Neuronal stem cell (in vitro differentiated cells): ENCODE data around the gene KLHL35.

Experiments used
- DNase-seq: peaks from one replicate; pipeline ENCODE4 v3.0.0-alpha.2; 2013; ENCODE audit warnings: low spot score
- H2AFZ ChIP-seq: one replicate; pipeline ENCODE4 v1.6.1; 2013; ENCODE audit warnings: mild to moderate bottlenecking, low read length, inconsistent platforms
- H2AK5ac ChIP-seq: 2 replicates; pipeline ENCODE4 v1.6.1; 2013; ENCODE audit warnings: low read depth, mild to moderate bottlenecking, inconsistent platforms, low read length, moderate library complexity, mixed read lengths
- H2BK120ac ChIP-seq: 2 replicates; pipeline ENCODE4 v1.6.1; 2013; ENCODE audit warnings: low read depth, mild to moderate bottlenecking, inconsistent platforms, low read length, moderate library complexity, mixed read lengths
- H2BK12ac ChIP-seq: one replicate; pipeline ENCODE4 v1.6.1; 2013; ENCODE audit warnings: low read length, inconsistent platforms
- H2BK15ac ChIP-seq: 2 replicates; pipeline ENCODE4 v1.6.1; 2013; ENCODE audit warnings: mild to moderate bottlenecking, low read length, inconsistent platforms, mixed read lengths
- H2BK5ac ChIP-seq: one replicate; pipeline ENCODE4 v1.6.1; 2013; ENCODE audit warnings: inconsistent platforms, mild to moderate bottlenecking, low read length, moderate library complexity
- H3K14ac ChIP-seq: one replicate; pipeline ENCODE4 v1.6.1; 2013; ENCODE audit warnings: low read length, inconsistent platforms
- H3K18ac ChIP-seq: 2 replicates; pipeline ENCODE4 v1.6.1; 2013; ENCODE audit warnings: low read length, inconsistent platforms
- H3K23ac ChIP-seq: 2 replicates; pipeline ENCODE4 v1.6.1; 2013; ENCODE audit warnings: low read depth, mild to moderate bottlenecking, mixed read lengths, low read length, inconsistent platforms; ENCODE audit not compliant: poor library complexity
- H3K27ac ChIP-seq: replicated peaks from 3 replicates; pipeline ENCODE4 v1.5.1; 2013; ENCODE audit warnings: low read length, inconsistent platforms
- H3K27me3 ChIP-seq, 3 experiments: 2 replicates each; pipeline ENCODE4 v1.6.1; 2013; ENCODE audit warnings: low read length in 3 of 3, mild to moderate bottlenecking in 2 of 3, inconsistent platforms in 1 of 3, low read depth in 1 of 3, mixed read lengths in 1 of 3, moderate library complexity in 1 of 3; ENCODE audit not compliant: control insufficient read depth in 3 of 3, insufficient read depth in 3 of 3
- H3K36me3 ChIP-seq, 2 donors: replicated peaks in 1 of 2; 2 replicates each; pipeline ENCODE4 v1.6.1; 2013; ENCODE audit warnings: low read length in 2 of 2; ENCODE audit not compliant: control insufficient read depth in 2 of 2, insufficient read depth in 2 of 2
- H3K4ac ChIP-seq: 2 replicates; pipeline ENCODE4 v1.6.1; 2013; ENCODE audit warnings: inconsistent platforms, mild to moderate bottlenecking, low read length, moderate library complexity
- H3K4me1 ChIP-seq, 2 donors: 1 replicate in 1 of 2; 2 replicates in 1 of 2; pipeline ENCODE4 v1.6.1; 2013; ENCODE audit warnings: low read length in 2 of 2, low read depth in 1 of 2; ENCODE audit not compliant: control insufficient read depth in 2 of 2, insufficient read depth in 1 of 2
- H3K4me2 ChIP-seq: one replicate; pipeline ENCODE4 v1.6.1; 2013; ENCODE audit warnings: mild to moderate bottlenecking, low read length, inconsistent platforms; ENCODE audit not compliant: insufficient read depth, poor library complexity, severe bottlenecking
- H3K4me3 ChIP-seq, 2 donors: 2 replicates each; pipeline ENCODE4 v1.5.1; 2013; ENCODE audit warnings: low read length in 2 of 2, mild to moderate bottlenecking in 2 of 2, inconsistent platforms in 1 of 2, moderate library complexity in 1 of 2
- H3K79me1 ChIP-seq: one replicate; pipeline ENCODE4 v1.6.1; 2013; ENCODE audit warnings: low read depth, mild to moderate bottlenecking, inconsistent platforms, low read length, moderate library complexity
- H3K9ac ChIP-seq: one replicate; pipeline ENCODE4 v1.6.1; 2013; ENCODE audit warnings: mild to moderate bottlenecking, low read depth, low read length, inconsistent platforms; ENCODE audit not compliant: poor library complexity
- H3K9me3 ChIP-seq, 2 donors: replicated peaks in 1 of 2; 2 replicates each; pipeline versions ENCODE3 to v1.6.1; 2013; ENCODE audit warnings: low read length in 2 of 2, mild to moderate bottlenecking in 2 of 2, inconsistent platforms in 1 of 2, low read depth in 1 of 2, mixed read lengths in 1 of 2, moderate library complexity in 1 of 2; ENCODE audit not compliant: control insufficient read depth in 2 of 2, insufficient read depth in 1 of 2
- H4K8ac ChIP-seq: one replicate; pipeline ENCODE4 v1.6.1; 2013; ENCODE audit warnings: low read depth, mild to moderate bottlenecking, inconsistent platforms, low read length, moderate library complexity
- H4K91ac ChIP-seq: one replicate; pipeline ENCODE4 v1.6.1; 2013; ENCODE audit warnings: low read length, low read depth, mild to moderate bottlenecking, inconsistent platforms; ENCODE audit not compliant: poor library complexity
- WGBS, 2 donors: extraction: QIAGEN DNeasy Blood & Tissue Kit; methylation state at CpG; one replicate each; pipeline ENCODE4 v1.1.7; 2013; ENCODE audit warnings: missing lambda C conversion rate in 2 of 2, mixed read lengths in 1 of 2; ENCODE audit not compliant: insufficient read length in 2 of 2, insufficient replicate concordance in 1 of 2; ENCODE audit errors: extremely low coverage in 2 of 2; 5-methylcytosine and 5-hydroxymethylcytosine counted together

The KLHL35 gene

DNA sequence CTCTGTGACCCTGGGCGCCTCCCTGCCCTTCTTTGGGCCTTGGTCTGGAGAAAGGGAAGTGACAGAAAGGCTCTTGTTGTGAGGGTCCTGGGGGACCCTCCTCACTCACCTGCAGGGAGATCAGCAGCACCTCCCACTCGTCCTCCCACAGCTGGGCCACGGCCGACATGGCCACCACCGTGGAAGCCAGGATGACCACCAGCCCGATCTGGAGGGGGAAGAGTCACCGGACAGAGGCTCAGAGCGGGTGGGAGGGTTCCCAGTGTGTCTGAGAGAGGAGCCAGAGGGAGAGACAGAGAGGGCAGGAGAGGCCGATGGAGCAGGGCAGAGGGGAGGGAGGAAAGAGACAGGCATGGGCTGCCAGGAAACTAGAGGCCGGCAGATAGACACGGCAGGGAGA is 16.8 kb upstream of the KLHL35 start:
- no peak overlapping the region for H3K27ac ChIP-seq
- H4K8ac ChIP-seq, result no peak overlapping the region
- H3K4ac ChIP-seq, result no peak overlapping the region
- peak overlapping the region; percentile 2 for H3K14ac ChIP-seq
- H3K9me3 ChIP-seq, result no peaks in the 10 kb centered on the region
- no CpG with 5 or more reads among the region's 11 CpGs for WGBS, 2 donors
- H2AFZ ChIP-seq, result no peak overlapping the region
- H3K23ac ChIP-seq, result no peak overlapping the region
- H3K36me3 ChIP-seq, result no peaks in the 10 kb centered on the region
- H3K27me3 ChIP-seq, result peaks cover 0 to 48% (median 0%) of the 10 kb centered on the region in 3 experiments
- H2AK5ac ChIP-seq, result peak overlapping the region; percentile 93
- no peak for DNase-seq
- H3K18ac ChIP-seq, result peak overlapping the region; percentile 44
- no peak overlapping the region for H2BK120ac ChIP-seq
- H2BK15ac ChIP-seq, result no peak overlapping the region
- peak overlapping the region; percentile 58 for H2BK5ac ChIP-seq
- peaks cover 2% of the 10 kb centered on the region for H3K79me1 ChIP-seq
- no peak overlapping the region for H2BK12ac ChIP-seq
- H4K91ac ChIP-seq, result peak overlapping the region; percentile 40
- H3K4me3 ChIP-seq, result no peak overlapping the region
- no peak overlapping the region for H3K4me2 ChIP-seq
- H3K9ac ChIP-seq, result peak overlapping the region; percentile 55
- H3K4me1 ChIP-seq, result peaks cover 0 to 4% of the 10 kb centered on the region in 2 donors

DNA sequence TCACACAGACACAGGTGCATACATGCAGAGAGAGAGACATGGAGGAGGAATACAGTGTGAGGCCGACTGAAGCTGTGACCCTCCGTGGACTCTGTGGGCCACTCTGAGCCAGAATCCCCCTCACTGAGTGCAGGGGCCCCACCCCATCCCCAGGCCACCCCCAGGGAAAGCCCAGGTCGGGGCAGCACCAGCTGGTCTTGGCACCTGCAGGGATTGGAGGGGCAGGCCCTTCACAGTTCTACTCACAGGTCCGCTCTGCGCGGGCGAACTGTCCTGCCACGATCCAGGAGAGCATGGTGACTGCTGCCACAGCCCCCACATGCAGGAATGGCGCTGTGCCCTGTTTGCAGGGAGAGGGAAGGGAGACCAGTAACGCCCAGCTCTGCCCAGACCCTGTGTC is 16.3 kb upstream of the KLHL35 start:
- Histone ChIP-seq H4K91ac (no peak overlapping the region), H3K4me1 (peaks cover 0 to 3% of the 10 kb centered on the region in 2 donors), H2BK15ac (no peak overlapping the region), H3K4me3 (no peak overlapping the region), H2AFZ (no peak overlapping the region), H3K27ac (no peak overlapping the region), H3K14ac (no peak overlapping the region), H2BK5ac (peak overlapping the region; percentile 58), H4K8ac (no peak overlapping the region), H3K27me3 (peaks cover 0 to 47% (median 0%) of the 10 kb centered on the region in 3 experiments), H3K36me3 (no peaks in the 10 kb centered on the region), H3K18ac (peak overlapping the region; percentile 32), H3K79me1 (peaks cover 2% of the 10 kb centered on the region), H2AK5ac (peak overlapping the region; percentile 40), H2BK12ac (no peak overlapping the region), H3K9ac (no peak overlapping the region), H3K4me2 (no peak overlapping the region), H3K23ac (no peak overlapping the region), H3K4ac (no peak overlapping the region), H3K9me3 (no peaks in the 10 kb centered on the region), H2BK120ac (no peak overlapping the region)
- WGBS, 2 donors, result no CpG with 5 or more reads among the region's 10 CpGs
- DNase-seq, result no peak

DNA sequence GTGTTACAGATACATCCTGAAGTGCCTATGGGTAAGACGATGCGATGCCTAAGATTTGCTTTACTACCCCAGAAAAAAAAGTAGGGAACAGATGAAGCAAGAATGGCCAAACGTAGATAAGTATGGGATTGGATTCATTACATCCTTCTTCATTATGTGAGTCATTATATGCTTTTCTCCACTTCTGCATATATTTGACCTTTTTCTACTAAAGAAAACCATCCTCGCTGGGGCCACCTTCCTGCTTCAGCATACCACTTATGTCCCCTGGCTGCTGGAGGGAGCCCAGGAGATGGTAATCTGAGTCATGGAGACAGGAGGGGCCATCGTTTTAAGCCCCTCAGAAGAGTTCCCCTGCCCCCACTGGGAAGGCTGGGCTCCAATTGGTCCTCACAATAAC is 14.4 kb upstream of the KLHL35 start:
- H3K23ac ChIP-seq, result no peak overlapping the region
- no peaks in the 10 kb centered on the region for H3K79me1 ChIP-seq
- H3K4me2 ChIP-seq, result no peak overlapping the region
- peaks cover 2 to 3% of the 10 kb centered on the region in 2 donors for H3K4me1 ChIP-seq
- no peak overlapping the region for H3K27ac ChIP-seq
- peak overlapping the region; percentile 60 for H3K14ac ChIP-seq
- H3K4me3 ChIP-seq, result no peak overlapping the region
- H3K9ac ChIP-seq, result no peak overlapping the region
- no peak overlapping the region for H2BK120ac ChIP-seq
- H2BK12ac ChIP-seq, result no peak overlapping the region
- no peak overlapping the region for H2BK5ac ChIP-seq
- no peaks in the 10 kb centered on the region for H3K9me3 ChIP-seq
- H3K4ac ChIP-seq, result no peak overlapping the region
- H3K18ac ChIP-seq, result no peak overlapping the region
- H4K91ac ChIP-seq, result no peak overlapping the region
- H4K8ac ChIP-seq, result no peak overlapping the region
- H2AFZ ChIP-seq, result no peak overlapping the region
- H3K36me3 ChIP-seq, result no peaks in the 10 kb centered on the region
- DNase-seq, result no peak
- H2AK5ac ChIP-seq, result no peak overlapping the region
- peaks cover 0 to 40% (median 0%) of the 10 kb centered on the region in 3 experiments for H3K27me3 ChIP-seq
- H2BK15ac ChIP-seq, result no peak overlapping the region
- WGBS, 2 donors, result no CpG with 5 or more reads among the region's 5 CpGs

DNA sequence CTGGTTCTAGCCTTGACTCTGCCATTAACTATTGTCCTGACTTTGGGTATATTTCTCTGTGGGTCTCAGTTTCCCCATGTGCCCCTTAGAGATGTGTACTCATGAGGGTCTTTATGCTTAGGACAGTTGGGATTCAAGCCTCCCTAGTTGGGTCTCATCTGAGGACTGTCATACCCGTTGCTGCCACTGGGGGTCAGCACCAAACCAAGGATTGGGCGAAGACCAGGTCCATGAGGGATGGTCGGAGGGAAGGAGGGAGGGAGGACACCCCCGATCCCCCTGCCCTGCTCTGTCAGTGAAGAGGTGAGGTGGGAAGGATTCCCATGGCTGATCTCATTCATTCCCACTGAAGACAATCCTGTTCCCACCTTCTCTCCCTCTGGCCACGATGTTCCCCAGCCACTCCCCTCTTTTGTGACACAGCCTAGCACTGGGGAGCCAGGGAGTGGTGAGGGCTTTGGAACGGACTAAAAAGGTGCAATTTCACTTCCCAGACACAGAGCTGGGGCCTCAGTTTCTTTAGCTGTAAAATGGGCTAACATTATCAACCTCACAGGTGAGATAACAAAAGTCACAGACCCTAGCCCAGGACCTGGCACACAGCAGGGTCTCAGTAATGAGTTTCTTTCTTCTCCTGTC is 12.4 kb upstream of the KLHL35 start:
- H3K27ac ChIP-seq, result no peak overlapping the region
- H2BK5ac ChIP-seq, result no peak overlapping the region
- H2AK5ac ChIP-seq, result peak overlapping the region; percentile 16
- H3K79me1 ChIP-seq, result no peaks in the 10 kb centered on the region
- H3K36me3 ChIP-seq, result no peaks in the 10 kb centered on the region
- peak overlapping the region; percentile 50 for H3K14ac ChIP-seq
- H3K4me2 ChIP-seq, result no peak overlapping the region
- H3K9me3 ChIP-seq, result no peaks in the 10 kb centered on the region
- H2AFZ ChIP-seq, result no peak overlapping the region
- H3K4me3 ChIP-seq, result no peak overlapping the region
- no peak overlapping the region for H3K4ac ChIP-seq
- H4K8ac ChIP-seq, result no peak overlapping the region
- H3K18ac ChIP-seq, result no peak overlapping the region
- DNase-seq, result peak; percentile 78
- H3K4me1 ChIP-seq, result peaks cover 0 to 2% of the 10 kb centered on the region in 2 donors
- no peak overlapping the region for H3K23ac ChIP-seq
- H2BK15ac ChIP-seq, result no peak overlapping the region
- no peak overlapping the region for H3K9ac ChIP-seq
- no CpG with 5 or more reads among the region's 6 CpGs for WGBS, 2 donors
- H4K91ac ChIP-seq, result no peak overlapping the region
- no peak overlapping the region for H2BK120ac ChIP-seq
- peaks cover 0 to 43% (median 0%) of the 10 kb centered on the region in 3 experiments for H3K27me3 ChIP-seq
- H2BK12ac ChIP-seq, result peak overlapping the region; percentile 36
